H1 (cell line): ENCODE measurements around the gene SERP1. TPM values are rescaled to one million over a fixed set of nuclear protein-coding genes. Genes with fewer than 3 reads are reported as not detected.

Experiments
- CTCF ChIA-PET: fragments of 300-600 bp; sonication (Branson Sonifier 250); formaldehyde crosslinking; loops from one replicate; lab custom pipeline; 2021; ENCODE audit not compliant: partially characterized antibody; lab: Charles Lee
- POLR2A ChIA-PET: fragments of 300-600 bp; sonication (Branson Sonifier 250); formaldehyde crosslinking; loops from one replicate; lab custom pipeline; 2021; ENCODE audit warnings: inconsistent platforms; ENCODE audit not compliant: partially characterized antibody; lab: Charles Lee
- DNase-seq, 2 experiments: peaks; one replicate each; pipeline versions ENCODE4 v3.0.0 to v3.0.0-alpha.2; 2010 to 2022; ENCODE audit warnings: low spot score in 2 of 2, low read depth in 1 of 2, mixed read lengths in 1 of 2
- FAIRE-seq: peaks from 2 replicates; lab custom pipeline; 2011; peaks lifted over from hg19 to GRCh38; lab: Jason Lieb, UNC
- H2AFZ ChIP-seq: 2 replicates; pipeline ENCODE4 v1.8.1; 2012; ENCODE audit warnings: low read length, inconsistent platforms
- H2AK5ac ChIP-seq: 2 replicates; pipeline ENCODE4 v1.6.1; 2013; ENCODE audit warnings: low read depth, low read length
- H2BK120ac ChIP-seq: replicated peaks from 2 replicates; pipeline ENCODE3; 2013; ENCODE audit warnings: low read depth, low read length, inconsistent platforms
- H2BK12ac ChIP-seq: 2 replicates; pipeline ENCODE4 v1.6.1; 2013; ENCODE audit warnings: low read depth, low read length
- H2BK15ac ChIP-seq: 2 replicates; pipeline ENCODE4 v1.6.1; 2013; ENCODE audit warnings: low read length
- H2BK20ac ChIP-seq: 2 replicates; pipeline ENCODE4 v1.6.1; 2013; ENCODE audit warnings: low read length
- H2BK5ac ChIP-seq: 2 replicates; pipeline ENCODE4 v1.6.1; 2013; ENCODE audit warnings: low read depth, low read length
- H3K14ac ChIP-seq: 2 replicates; pipeline ENCODE4 v1.6.1; 2013; ENCODE audit warnings: inconsistent platforms; ENCODE audit not compliant: insufficient read length
- H3K18ac ChIP-seq: 2 replicates; pipeline ENCODE4 v1.6.1; 2013; ENCODE audit warnings: low read length; ENCODE audit errors: extremely low read depth
- H3K23ac ChIP-seq: 2 replicates; pipeline ENCODE4 v1.6.1; 2013; ENCODE audit warnings: inconsistent platforms; ENCODE audit not compliant: insufficient read length
- H3K23me2 ChIP-seq: 2 replicates; pipeline ENCODE4 v1.6.1; 2013; ENCODE audit warnings: low read depth, low read length
- H3K27ac ChIP-seq: 2 replicates; pipeline ENCODE4 v1.6.1; 2011; ENCODE audit warnings: low read depth, low read length, inconsistent platforms
- H3K27me3 ChIP-seq, 4 experiments: replicated peaks in 1 of 4; 1 replicate in 1 of 4; 2 replicates in 3 of 4; pipeline versions ENCODE4 v1.6.1 to v1.8.1; 2011 to 2013; ENCODE audit warnings: low read length in 3 of 4, mild to moderate bottlenecking in 3 of 4, inconsistent platforms in 2 of 4, mixed read lengths in 2 of 4, moderate library complexity in 1 of 4; ENCODE audit not compliant: control insufficient read depth in 3 of 4, insufficient read depth in 3 of 4; ENCODE audit errors: extremely low read depth in 1 of 4
- H3K36me3 ChIP-seq, 4 experiments: 2 replicates each; pipeline versions ENCODE4 v1.6.1 to v1.8.1; 2011 to 2013; ENCODE audit warnings: mild to moderate bottlenecking in 4 of 4, low read length in 3 of 4, moderate library complexity in 2 of 4, control low read depth in 1 of 4, inconsistent platforms in 1 of 4; ENCODE audit not compliant: insufficient read depth in 4 of 4, control insufficient read depth in 2 of 4
- H3K4ac ChIP-seq: replicated peaks from 2 replicates; pipeline ENCODE3; 2013; ENCODE audit warnings: low read length, low read depth, mixed read lengths, inconsistent platforms; ENCODE audit not compliant: insufficient read length
- H3K4me1 ChIP-seq, 4 experiments: replicated peaks in 1 of 4; 1 replicate in 1 of 4; 2 replicates in 3 of 4; pipeline versions ENCODE4 v1.6.1 to v1.8.1; 2011 to 2013; ENCODE audit warnings: low read length in 3 of 4, inconsistent platforms in 2 of 4, mixed read lengths in 1 of 4; ENCODE audit not compliant: insufficient read depth in 4 of 4, control insufficient read depth in 3 of 4
- H3K4me2 ChIP-seq, 2 experiments: 2 replicates each; pipeline versions ENCODE4 v1.6.1 to v1.8.1; 2011 to 2013; ENCODE audit warnings: low read depth in 2 of 2, low read length in 2 of 2, control low read depth in 1 of 2, inconsistent platforms in 1 of 2, mild to moderate bottlenecking in 1 of 2; ENCODE audit not compliant: insufficient read depth in 1 of 2
- H3K4me3 ChIP-seq, 4 experiments: fragments of 200-600, 300-600 bp in 1 of 4; sonication (generic), shearing (Covaris generic), sonication (Bioruptor Twin) in 1 of 4; 2 replicates each; pipeline versions ENCODE4 v1.5.1 to v1.8.1; 2011 to 2016; ENCODE audit warnings: low read length in 4 of 4, low read depth in 3 of 4, control low read depth in 2 of 4, inconsistent platforms in 2 of 4, mild to moderate bottlenecking in 2 of 4, mixed read lengths in 1 of 4, moderate library complexity in 1 of 4; ENCODE audit not compliant: insufficient read depth in 2 of 4; ENCODE audit errors: extremely low read depth in 1 of 4
- H3K56ac ChIP-seq: replicated peaks from 2 replicates; pipeline ENCODE3; 2013; ENCODE audit warnings: low read depth, mild to moderate bottlenecking, mixed read lengths, low read length, inconsistent platforms; ENCODE audit not compliant: insufficient read length
- H3K79me1 ChIP-seq: 2 replicates; pipeline ENCODE4 v1.6.1; 2013; ENCODE audit warnings: low read depth, low read length, control low read depth
- H3K79me2 ChIP-seq, 2 experiments: 2 replicates each; pipeline versions ENCODE4 v1.6.1 to v1.8.1; 2012 to 2013; ENCODE audit warnings: low read length in 2 of 2, mild to moderate bottlenecking in 2 of 2, inconsistent platforms in 1 of 2; ENCODE audit not compliant: insufficient read depth in 2 of 2, control insufficient read depth in 1 of 2
- H3K9ac ChIP-seq, 4 experiments: replicated peaks in 1 of 4; 1 replicate in 1 of 4; 2 replicates in 3 of 4; pipeline versions ENCODE4 v1.6.1 to v1.8.1; 2011 to 2013; ENCODE audit warnings: low read depth in 3 of 4, low read length in 3 of 4, control low read depth in 2 of 4, mild to moderate bottlenecking in 2 of 4, moderate library complexity in 2 of 4, inconsistent platforms in 1 of 4; ENCODE audit errors: extremely low read depth in 1 of 4
- H3K9me3 ChIP-seq, 2 experiments: 2 replicates each; pipeline versions ENCODE4 v1.6.1 to v1.8.1; 2012 to 2013; ENCODE audit warnings: mild to moderate bottlenecking in 2 of 2, moderate library complexity in 2 of 2, control low read depth in 1 of 2, inconsistent platforms in 1 of 2, low read depth in 1 of 2, low read length in 1 of 2, mixed read lengths in 1 of 2; ENCODE audit not compliant: insufficient read depth in 2 of 2
- H4K20me1 ChIP-seq, 2 experiments: replicated peaks in 1 of 2; 2 replicates each; pipeline versions ENCODE3 to v1.8.1; 2011 to 2013; ENCODE audit warnings: inconsistent platforms in 2 of 2, low read length in 2 of 2, mild to moderate bottlenecking in 1 of 2; ENCODE audit not compliant: insufficient read depth in 2 of 2, control insufficient read depth in 1 of 2
- H4K5ac ChIP-seq: 2 replicates; pipeline ENCODE4 v1.6.1; 2013; ENCODE audit warnings: low read length, low read depth, mixed read lengths, inconsistent platforms; ENCODE audit not compliant: insufficient read length
- H4K8ac ChIP-seq: 2 replicates; pipeline ENCODE4 v1.8.0; 2013; ENCODE audit warnings: mild to moderate bottlenecking, moderate library complexity, low read length, inconsistent platforms; ENCODE audit not compliant: insufficient read depth; ENCODE audit errors: extremely low read depth
- H4K91ac ChIP-seq: replicated peaks from 2 replicates; pipeline ENCODE3; 2013; ENCODE audit warnings: low read length, mixed read lengths, inconsistent platforms; ENCODE audit not compliant: insufficient read length
- CHD2 ChIP-seq: IDR thresholded peaks from 2 replicates; pipeline ENCODE4 v1.6.1; 2012; ENCODE audit warnings: low read length, improper control_type of control experiment
- EZH2 ChIP-seq: fragments of 200-600 bp; sonication (generic); IDR thresholded peaks from 2 replicates; pipeline ENCODE4 v1.7.1; 2012; ENCODE audit warnings: low read depth, mild to moderate bottlenecking, moderate library complexity, low read length, inconsistent platforms; ENCODE audit not compliant: severe bottlenecking
- RXRA ChIP-seq: IDR thresholded peaks from 2 replicates; pipeline ENCODE4 v1.6.1; 2011; ENCODE audit warnings: low read depth, mild to moderate bottlenecking, low read length, moderate library complexity; ENCODE audit not compliant: insufficient read depth
- SAP30 ChIP-seq: fragments of 300-600 bp; sonication (generic); IDR thresholded peaks from 2 replicates; pipeline ENCODE4 v1.7.1; 2012; ENCODE audit warnings: low read length, moderate library complexity, mild to moderate bottlenecking, inconsistent platforms; ENCODE audit not compliant: insufficient read depth, insufficient replicate concordance
- WGBS, 2 experiments: shearing (Covaris generic) in 1 of 2; methylation state at CpG; one replicate each; pipeline versions ENCODE4 v1.1.6 to v1.1.7; 2013 to 2015; ENCODE audit warnings: low lambda C conversion rate in 2 of 2, mixed read lengths in 2 of 2, inconsistent platforms in 1 of 2, low coverage in 1 of 2, missing lambda C conversion rate in 1 of 2; ENCODE audit not compliant: insufficient replicate concordance in 2 of 2, insufficient coverage in 1 of 2, insufficient read length in 1 of 2; ENCODE audit errors: extremely low coverage in 1 of 2, missing lambda C conversion rate in 1 of 2; 5-methylcytosine and 5-hydroxymethylcytosine counted together
- polyA plus RNA-seq, 7 experiments: library from polyadenylated mRNA; depleted of rRNA in 3 of 7; stranded (reverse) in 5 of 7; unstranded in 2 of 7; fragments of >200 nt in 5 of 7; fragments of 200-250 nt in 2 of 7; gene quantifications; 1 replicate in 5 of 7; 2 replicates in 1 of 7; 4 replicates in 1 of 7; pipeline versions ENCODE4 v1.2.1 to v1.2.3, GENCODE V29; 2011 to 2013; ENCODE audit warnings: missing spikeins in 2 of 7, mixed read lengths in 2 of 7
- total RNA-seq: library from RNA; stranded (reverse); fragmentation: NEBNext Ultra II Directional; extraction: Animal tissue kit (Norgen Biotek cat#: 25700); gene quantifications from 2 replicates; pipeline ENCODE4 v1.2.1, GENCODE V29; 2021
- TF ChIP-seq, protein P1 (sequence below): IDR thresholded peaks from 2 replicates; pipeline ENCODE4 v1.6.1; 2011; ENCODE audit warnings: low read length, improper control_type of control experiment

SERP1 gene
- total and polyA plus RNA-seq, 2 of the 8 experiments (the other 6 are each of a cell fraction or from before 2014, with no cell fraction given): 90.3 to 98.2 TPM

DNA sequence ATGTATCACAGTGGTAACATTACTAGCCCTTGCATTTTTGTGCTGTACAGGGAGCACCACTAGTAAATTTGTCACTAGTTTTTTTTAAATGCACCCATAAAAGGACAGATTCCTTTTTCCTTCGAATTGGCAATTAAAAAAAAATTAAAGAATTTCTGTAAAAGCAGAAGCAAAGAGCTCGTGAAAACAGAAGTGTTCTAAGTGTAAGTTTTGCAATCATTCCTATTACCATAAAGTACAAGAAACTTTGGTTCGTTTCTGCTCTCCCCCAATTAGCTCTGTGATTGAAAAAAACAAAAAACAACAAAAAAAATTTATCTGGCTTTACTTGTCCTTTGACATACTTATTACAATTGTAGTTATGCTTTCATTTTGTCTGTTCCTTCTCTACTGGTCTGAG, 5.3 kb downstream of the SERP1 start:
- Histone ChIP-seq H3K27ac (no peak overlapping the region), H3K9me3 (no peaks in the 10 kb centered on the region), H2BK5ac (no peak overlapping the region)
- 93% methylated on average over 3 of the region's 3 CpGs; no CpG with 5 or more reads in 1 of the 2 experiments for WGBS, 2 experiments
- no peak for TF ChIP-seq EZH2
- no peak for TF ChIP-seq RXRA
- TF ChIP-seq, protein P1, sequence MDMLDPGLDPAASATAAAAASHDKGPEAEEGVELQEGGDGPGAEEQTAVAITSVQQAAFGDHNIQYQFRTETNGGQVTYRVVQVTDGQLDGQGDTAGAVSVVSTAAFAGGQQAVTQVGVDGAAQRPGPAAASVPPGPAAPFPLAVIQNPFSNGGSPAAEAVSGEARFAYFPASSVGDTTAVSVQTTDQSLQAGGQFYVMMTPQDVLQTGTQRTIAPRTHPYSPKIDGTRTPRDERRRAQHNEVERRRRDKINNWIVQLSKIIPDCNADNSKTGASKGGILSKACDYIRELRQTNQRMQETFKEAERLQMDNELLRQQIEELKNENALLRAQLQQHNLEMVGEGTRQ: no peak
- no peak for TF ChIP-seq SAP30
- no peak for TF ChIP-seq CHD2
- TF ChIP-seq, all 59 proteins: peak for 0
- H4K8ac ChIP-seq: no peak overlapping the region
- no peak overlapping the region for H3K23ac ChIP-seq
- H4K5ac ChIP-seq: no peak overlapping the region
- no peak overlapping the region for H2BK20ac ChIP-seq
- peaks cover 0 to 40% of the 10 kb centered on the region in 2 experiments; a peak in 3 of 4 replicates for H3K79me2 ChIP-seq
- DNase-seq (no peak), FAIRE-seq (no peak)
- no peak overlapping the region for H2BK120ac ChIP-seq
- H3K56ac ChIP-seq: no peak overlapping the region
- POLR2A ChIA-PET: no interaction called here
- no peak overlapping the region for H2BK12ac ChIP-seq
- H2BK15ac ChIP-seq: no peak overlapping the region
- H2AFZ ChIP-seq: no peak overlapping the region
- H4K20me1 ChIP-seq: peaks cover 3% of the 10 kb centered on the region in 2 experiments
- peaks cover 4 to 36% (median 12%) of the 10 kb centered on the region in 4 experiments; a peak in 6 of 8 replicates for H3K36me3 ChIP-seq
- no peak overlapping the region for H3K9ac ChIP-seq
- H4K91ac ChIP-seq: no peak overlapping the region
- no peak overlapping the region for H3K18ac ChIP-seq
- H3K4ac ChIP-seq: no peak overlapping the region
- H3K4me3 ChIP-seq: no peak overlapping the region
- no peak overlapping the region for H3K4me2 ChIP-seq
- no peaks in the 10 kb centered on the region; the same call in 1 of the 2 replicates for H3K23me2 ChIP-seq
- CTCF ChIA-PET: no interaction called here
- H3K27me3 ChIP-seq: no peaks in the 10 kb centered on the region
- no peaks in the 10 kb centered on the region; the same call in 1 of the 2 replicates for H3K79me1 ChIP-seq
- H2AK5ac ChIP-seq: no peak overlapping the region
- no peaks in the 10 kb centered on the region for H3K4me1 ChIP-seq
- no peak overlapping the region for H3K14ac ChIP-seq
